ENCODE data around the gene MOV10L1.

DNA sequence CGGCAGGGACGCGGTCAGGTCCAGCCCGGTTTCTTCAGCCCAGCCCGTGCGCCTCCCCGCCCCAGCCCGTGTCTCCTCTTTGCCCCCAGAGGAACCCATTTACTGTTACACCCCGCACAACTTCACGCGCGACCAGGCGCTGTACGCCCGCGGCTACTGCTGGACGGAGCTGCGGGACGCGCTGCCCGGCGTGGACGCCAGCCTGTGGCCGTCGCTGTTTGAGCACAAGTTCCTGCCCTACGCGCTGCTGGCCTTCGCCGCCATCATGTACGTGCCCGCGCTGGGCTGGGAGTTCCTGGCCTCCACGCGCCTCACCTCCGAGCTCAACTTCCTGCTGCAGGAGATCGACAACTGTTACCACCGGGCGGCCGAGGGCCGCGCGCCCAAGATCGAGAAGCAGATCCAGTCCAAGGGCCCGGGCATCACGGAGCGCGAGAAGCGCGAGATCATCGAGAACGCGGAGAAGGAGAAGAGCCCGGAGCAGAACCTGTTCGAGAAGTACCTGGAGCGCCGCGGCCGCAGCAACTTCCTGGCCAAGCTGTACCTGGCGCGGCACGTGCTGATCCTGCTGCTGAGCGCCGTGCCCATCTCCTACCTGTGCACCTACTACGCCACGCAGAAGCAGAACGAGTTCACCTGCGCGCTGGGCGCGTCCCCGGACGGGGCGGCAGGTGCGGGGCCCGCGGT, 87.2 kb downstream of the MOV10L1 start:
- TF ChIP-seq, protein P1, sequence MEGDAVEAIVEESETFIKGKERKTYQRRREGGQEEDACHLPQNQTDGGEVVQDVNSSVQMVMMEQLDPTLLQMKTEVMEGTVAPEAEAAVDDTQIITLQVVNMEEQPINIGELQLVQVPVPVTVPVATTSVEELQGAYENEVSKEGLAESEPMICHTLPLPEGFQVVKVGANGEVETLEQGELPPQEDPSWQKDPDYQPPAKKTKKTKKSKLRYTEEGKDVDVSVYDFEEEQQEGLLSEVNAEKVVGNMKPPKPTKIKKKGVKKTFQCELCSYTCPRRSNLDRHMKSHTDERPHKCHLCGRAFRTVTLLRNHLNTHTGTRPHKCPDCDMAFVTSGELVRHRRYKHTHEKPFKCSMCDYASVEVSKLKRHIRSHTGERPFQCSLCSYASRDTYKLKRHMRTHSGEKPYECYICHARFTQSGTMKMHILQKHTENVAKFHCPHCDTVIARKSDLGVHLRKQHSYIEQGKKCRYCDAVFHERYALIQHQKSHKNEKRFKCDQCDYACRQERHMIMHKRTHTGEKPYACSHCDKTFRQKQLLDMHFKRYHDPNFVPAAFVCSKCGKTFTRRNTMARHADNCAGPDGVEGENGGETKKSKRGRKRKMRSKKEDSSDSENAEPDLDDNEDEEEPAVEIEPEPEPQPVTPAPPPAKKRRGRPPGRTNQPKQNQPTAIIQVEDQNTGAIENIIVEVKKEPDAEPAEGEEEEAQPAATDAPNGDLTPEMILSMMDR (conservative IDR thresholded peaks at IDR 0.05; ENCODE audit: low read depth in 2 of 2) = no peak
- TF ChIP-seq, protein P2, sequence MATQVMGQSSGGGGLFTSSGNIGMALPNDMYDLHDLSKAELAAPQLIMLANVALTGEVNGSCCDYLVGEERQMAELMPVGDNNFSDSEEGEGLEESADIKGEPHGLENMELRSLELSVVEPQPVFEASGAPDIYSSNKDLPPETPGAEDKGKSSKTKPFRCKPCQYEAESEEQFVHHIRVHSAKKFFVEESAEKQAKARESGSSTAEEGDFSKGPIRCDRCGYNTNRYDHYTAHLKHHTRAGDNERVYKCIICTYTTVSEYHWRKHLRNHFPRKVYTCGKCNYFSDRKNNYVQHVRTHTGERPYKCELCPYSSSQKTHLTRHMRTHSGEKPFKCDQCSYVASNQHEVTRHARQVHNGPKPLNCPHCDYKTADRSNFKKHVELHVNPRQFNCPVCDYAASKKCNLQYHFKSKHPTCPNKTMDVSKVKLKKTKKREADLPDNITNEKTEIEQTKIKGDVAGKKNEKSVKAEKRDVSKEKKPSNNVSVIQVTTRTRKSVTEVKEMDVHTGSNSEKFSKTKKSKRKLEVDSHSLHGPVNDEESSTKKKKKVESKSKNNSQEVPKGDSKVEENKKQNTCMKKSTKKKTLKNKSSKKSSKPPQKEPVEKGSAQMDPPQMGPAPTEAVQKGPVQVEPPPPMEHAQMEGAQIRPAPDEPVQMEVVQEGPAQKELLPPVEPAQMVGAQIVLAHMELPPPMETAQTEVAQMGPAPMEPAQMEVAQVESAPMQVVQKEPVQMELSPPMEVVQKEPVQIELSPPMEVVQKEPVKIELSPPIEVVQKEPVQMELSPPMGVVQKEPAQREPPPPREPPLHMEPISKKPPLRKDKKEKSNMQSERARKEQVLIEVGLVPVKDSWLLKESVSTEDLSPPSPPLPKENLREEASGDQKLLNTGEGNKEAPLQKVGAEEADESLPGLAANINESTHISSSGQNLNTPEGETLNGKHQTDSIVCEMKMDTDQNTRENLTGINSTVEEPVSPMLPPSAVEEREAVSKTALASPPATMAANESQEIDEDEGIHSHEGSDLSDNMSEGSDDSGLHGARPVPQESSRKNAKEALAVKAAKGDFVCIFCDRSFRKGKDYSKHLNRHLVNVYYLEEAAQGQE (IDR thresholded peaks at IDR 0.05; ENCODE audit: unreplicated experiment) = no peak
- TF ChIP-seq EZH2 (IDR thresholded peaks at IDR 0.05; ENCODE audit: low read depth, unreplicated experiment) (no peak), POLR2AphosphoS5 (IDR thresholded peaks at IDR 0.05; ENCODE audit: low read depth) (no peak), EZH2phosphoT487 (IDR thresholded peaks at IDR 0.05; ENCODE audit: unreplicated experiment) (no peak), CREB1 (CRISPR knock-in tag; IDR thresholded peaks at IDR 0.05; ENCODE audit: low read depth) (no peak), ZNF114 (CRISPR knock-in tag; IDR thresholded peaks at IDR 0.05) (no peak), NANOG (IDR thresholded peaks at IDR 0.05; ENCODE audit: borderline replicate concordance) (no peak), STAT1 (IDR thresholded peaks at IDR 0.05; ENCODE audit: unreplicated experiment) (no peak), JUNB (IDR thresholded peaks at IDR 0.05; ENCODE audit: unreplicated experiment) (no peak)
- TF ChIP-seq, protein P3, sequence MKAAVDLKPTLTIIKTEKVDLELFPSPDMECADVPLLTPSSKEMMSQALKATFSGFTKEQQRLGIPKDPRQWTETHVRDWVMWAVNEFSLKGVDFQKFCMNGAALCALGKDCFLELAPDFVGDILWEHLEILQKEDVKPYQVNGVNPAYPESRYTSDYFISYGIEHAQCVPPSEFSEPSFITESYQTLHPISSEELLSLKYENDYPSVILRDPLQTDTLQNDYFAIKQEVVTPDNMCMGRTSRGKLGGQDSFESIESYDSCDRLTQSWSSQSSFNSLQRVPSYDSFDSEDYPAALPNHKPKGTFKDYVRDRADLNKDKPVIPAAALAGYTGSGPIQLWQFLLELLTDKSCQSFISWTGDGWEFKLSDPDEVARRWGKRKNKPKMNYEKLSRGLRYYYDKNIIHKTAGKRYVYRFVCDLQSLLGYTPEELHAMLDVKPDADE (IDR thresholded peaks at IDR 0.05) = no peak

Data from GM23338 (cell line).